ENCODE measurements around the gene FOXA1.

DNA sequence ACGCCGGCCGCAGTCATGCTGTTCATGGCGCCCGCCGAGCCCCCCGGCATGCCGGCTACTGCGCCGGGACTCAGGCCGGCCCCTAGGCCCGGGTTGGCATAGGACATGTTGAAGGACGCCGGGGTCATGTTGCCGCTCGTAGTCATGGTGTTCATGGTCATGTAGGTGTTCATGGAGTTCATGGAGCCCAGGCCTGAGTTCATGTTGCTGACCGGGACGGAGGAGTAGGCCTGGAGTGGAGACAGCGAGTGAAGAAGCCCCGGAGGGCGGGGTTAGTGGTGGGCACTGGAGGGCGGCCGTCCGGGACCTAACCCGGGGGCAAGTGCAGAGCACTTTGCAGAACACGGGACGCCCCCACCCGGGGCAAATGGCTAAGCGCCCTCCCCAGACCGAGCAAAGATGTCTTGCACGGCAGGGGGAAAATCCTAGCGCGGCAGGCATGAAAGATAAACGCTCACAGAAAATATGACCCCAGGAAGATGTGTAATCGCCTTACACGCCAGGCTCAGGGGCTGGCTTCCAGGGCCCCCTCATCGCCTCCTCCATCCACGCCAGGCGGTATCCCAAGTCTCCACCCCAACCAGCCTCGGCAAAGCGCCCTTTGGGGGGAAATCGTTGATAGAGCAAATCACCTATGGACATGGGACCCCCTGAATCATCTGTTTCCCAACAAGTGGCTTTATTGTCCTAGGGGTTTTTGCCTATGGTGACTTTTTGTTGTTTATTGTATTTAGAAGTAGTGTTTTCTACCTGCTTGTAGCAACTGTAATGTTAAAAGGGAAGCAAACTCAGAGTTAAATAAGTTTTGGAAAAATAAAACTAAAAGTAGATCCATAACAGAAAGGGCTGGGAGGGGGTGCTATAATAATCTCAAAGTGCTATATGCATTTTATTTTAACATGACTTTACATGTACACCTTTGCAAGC lies 2.3 kb downstream of the FOXA1 start:
- TF ChIP-seq, protein P1, sequence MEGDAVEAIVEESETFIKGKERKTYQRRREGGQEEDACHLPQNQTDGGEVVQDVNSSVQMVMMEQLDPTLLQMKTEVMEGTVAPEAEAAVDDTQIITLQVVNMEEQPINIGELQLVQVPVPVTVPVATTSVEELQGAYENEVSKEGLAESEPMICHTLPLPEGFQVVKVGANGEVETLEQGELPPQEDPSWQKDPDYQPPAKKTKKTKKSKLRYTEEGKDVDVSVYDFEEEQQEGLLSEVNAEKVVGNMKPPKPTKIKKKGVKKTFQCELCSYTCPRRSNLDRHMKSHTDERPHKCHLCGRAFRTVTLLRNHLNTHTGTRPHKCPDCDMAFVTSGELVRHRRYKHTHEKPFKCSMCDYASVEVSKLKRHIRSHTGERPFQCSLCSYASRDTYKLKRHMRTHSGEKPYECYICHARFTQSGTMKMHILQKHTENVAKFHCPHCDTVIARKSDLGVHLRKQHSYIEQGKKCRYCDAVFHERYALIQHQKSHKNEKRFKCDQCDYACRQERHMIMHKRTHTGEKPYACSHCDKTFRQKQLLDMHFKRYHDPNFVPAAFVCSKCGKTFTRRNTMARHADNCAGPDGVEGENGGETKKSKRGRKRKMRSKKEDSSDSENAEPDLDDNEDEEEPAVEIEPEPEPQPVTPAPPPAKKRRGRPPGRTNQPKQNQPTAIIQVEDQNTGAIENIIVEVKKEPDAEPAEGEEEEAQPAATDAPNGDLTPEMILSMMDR (conservative IDR thresholded peaks at IDR 0.05 in 1 of 2, IDR thresholded peaks at IDR 0.05 in 1 of 2; ENCODE audit: extremely low read depth in 1 of 2, insufficient read depth in 1 of 2, low read depth in 1 of 2, low read length in 2 of 2): no peak
- peak; percentile 5 for TF ChIP-seq EZH2 (IDR thresholded peaks at IDR 0.05; ENCODE audit: borderline replicate concordance, low read length)

Data from mammary epithelial cell (primary cell).